ENCODE data around the gene SMIM22. TPM values are rescaled to one million over a fixed set of nuclear protein-coding genes. Genes with fewer than 3 reads are reported as not detected.

SMIM22 gene
- total RNA-seq, 1 donor from 2014 or later, result not detected

DNA sequence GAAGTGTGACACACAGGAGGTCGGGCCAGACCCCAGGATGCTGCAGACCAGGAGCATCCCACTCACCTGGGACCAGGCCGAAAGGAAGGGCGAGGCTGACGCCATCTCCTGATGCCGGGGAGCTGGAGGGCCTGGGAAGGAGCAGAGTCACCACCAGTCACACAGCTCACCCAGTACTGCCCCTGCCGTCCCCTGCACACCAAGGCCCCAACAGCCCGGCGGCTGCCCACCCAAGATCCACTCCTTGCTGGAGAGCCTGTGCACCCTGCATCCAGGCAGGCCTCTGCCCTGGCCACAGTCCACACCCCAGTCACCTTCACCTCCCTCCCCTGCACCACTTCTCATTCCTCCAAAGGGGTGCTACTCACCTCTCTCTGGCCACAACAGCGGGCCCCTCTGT lies 33.0 kb upstream of the SMIM22 start:
- no peak overlapping the region for H3K27ac Mint-ChIP-seq
- H3K27me3 Mint-ChIP-seq, result no peaks in the 10 kb centered on the region

DNA sequence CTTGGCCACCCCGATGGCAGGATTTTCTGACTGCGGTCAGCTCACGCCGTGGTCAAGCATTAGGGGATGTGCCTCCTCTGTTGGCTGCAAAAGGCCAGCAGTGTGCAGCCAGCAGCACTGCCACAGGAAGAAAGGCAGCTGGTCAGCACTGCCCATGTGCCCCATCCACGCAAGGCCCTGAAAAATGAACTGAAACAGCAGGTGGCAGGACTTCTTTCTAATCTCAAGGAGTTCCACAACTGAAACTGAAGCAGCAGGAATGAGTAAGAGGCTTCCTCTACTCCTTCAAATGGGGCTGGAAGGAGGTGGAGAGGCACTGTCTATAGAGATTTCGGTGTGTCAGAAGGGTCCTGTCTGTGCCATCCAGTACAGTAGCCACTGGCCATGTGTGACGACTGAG lies 31.4 kb upstream of the SMIM22 start:
- Mint-ChIP-seq H3K4me1 (peaks cover 27% of the 10 kb centered on the region), H3K27ac (no peak overlapping the region), H3K27me3 (no peaks in the 10 kb centered on the region), H3K36me3 (ENCODE audit: low read depth) (peaks cover 22% of the 10 kb centered on the region), H3K4me3 (no peak overlapping the region), H3K9me3 (no peaks in the 10 kb centered on the region)
- no peak for DNase-seq
- intact Hi-C loops (cut with micrococcal nuclease), result loop anchor here (10.0 kb wide), 1 partner anchor 99 kb away; no protein-coding TSS in a partner anchor

More for the DNA sequence above, 33.0 kb upstream of the SMIM22 start:
- H3K9me3 Mint-ChIP-seq, result no peaks in the 10 kb centered on the region
- DNase-seq, result no peak
- H3K4me3 Mint-ChIP-seq, result no peak overlapping the region
- peaks cover 30% of the 10 kb centered on the region for H3K36me3 Mint-ChIP-seq (ENCODE audit: low read depth)
- intact Hi-C loops (cut with micrococcal nuclease), result loop anchor here (10.0 kb wide), 1 partner anchor 97 kb away; no protein-coding TSS in a partner anchor
- H3K4me1 Mint-ChIP-seq, result peaks cover 17% of the 10 kb centered on the region

DNA sequence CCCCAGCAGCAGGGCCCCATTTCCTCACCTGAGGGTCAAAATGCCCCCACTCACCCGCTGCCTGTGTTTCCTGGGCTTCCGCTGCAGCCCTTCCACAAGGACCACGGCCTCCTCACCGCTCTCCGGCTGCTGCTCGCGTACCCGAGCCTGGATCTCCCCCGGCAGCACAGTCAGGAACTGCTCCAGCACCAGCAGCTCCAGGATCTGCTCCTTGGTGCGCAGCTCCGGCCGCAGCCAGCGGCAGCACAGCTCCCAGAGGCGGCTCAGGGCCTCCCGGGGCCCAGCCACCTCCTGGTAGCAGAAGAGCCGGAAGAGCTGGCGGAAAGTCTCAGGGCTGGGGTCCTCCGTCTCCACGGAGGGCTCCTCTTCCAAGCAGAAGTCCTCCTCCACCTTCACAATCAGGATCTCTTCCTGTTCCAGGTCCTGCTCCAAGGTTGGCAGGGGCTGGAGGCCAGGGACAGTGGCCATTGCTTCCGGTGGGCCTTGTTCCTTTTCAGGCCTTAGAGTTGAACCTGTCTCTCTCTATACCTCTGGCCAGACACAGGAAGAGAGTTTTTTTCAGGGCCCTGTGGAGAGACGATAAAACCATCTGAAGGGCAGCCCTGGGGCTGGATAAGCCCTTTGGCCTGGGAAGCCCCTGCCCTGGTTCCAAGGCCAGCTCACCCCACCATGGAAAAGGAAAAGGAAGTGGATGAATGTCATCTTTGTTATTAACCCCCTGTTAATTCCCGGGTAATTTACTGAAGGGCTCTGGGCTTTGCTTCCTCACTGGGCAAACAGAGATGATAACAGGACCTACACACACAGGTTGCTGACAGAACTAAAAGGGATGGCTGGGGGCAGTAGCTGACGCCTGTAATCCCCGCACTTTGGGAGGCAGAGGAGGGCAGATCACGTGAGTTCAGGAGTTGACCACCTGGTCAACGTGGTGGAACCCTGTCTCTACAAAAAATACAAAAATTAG lies 29.4 kb upstream of the SMIM22 start:
- Mint-ChIP-seq H3K4me3 (peak overlapping the region; percentile 90), H3K27ac (peak overlapping the region; percentile 88), H3K4me1 (peaks cover 26% of the 10 kb centered on the region), H3K9me3 (no peaks in the 10 kb centered on the region), H3K36me3 (ENCODE audit: low read depth) (peaks cover 11% of the 10 kb centered on the region), H3K27me3 (no peaks in the 10 kb centered on the region)
- no peak for DNase-seq
- intact Hi-C loops (cut with micrococcal nuclease), result loop anchor here (2.0 to 10.0 kb wide), 3 partner anchors 101 to 193 kb away; partner anchors contain the start of gene SEC14L5

- peak within 1 kb of the TSS; percentile 96 for H3K4me3 Mint-ChIP-seq
- H3K9me3 Mint-ChIP-seq, result no peaks in the 10 kb centered on the region
- intact Hi-C loops (cut with micrococcal nuclease), result loop anchor here (1.0 to 10.0 kb wide), 4 partner anchors 33 to 192 kb away; partner anchors contain the start of genes ANKS3, DNAAF8 and SEC14L5
- peaks cover 26% of the 10 kb centered on the region for H3K4me1 Mint-ChIP-seq
- DNase-seq, result peak; percentile 100
- peaks cover 7% of the 10 kb centered on the region for H3K36me3 Mint-ChIP-seq (ENCODE audit: low read depth)
- no peaks in the 10 kb centered on the region for H3K27me3 Mint-ChIP-seq
- H3K27ac Mint-ChIP-seq, result peak within 1 kb of the TSS; percentile 91
Observed at GRCh38 chr16:4766875-4767628, 28.1 kb upstream of the SMIM22 start, which contains the start of gene ZNF500. Gene ZNF500 (minus strand): TSS chr16:4767162. CDS start chr16:4765978, 1,184 bp downstream.

DNA sequence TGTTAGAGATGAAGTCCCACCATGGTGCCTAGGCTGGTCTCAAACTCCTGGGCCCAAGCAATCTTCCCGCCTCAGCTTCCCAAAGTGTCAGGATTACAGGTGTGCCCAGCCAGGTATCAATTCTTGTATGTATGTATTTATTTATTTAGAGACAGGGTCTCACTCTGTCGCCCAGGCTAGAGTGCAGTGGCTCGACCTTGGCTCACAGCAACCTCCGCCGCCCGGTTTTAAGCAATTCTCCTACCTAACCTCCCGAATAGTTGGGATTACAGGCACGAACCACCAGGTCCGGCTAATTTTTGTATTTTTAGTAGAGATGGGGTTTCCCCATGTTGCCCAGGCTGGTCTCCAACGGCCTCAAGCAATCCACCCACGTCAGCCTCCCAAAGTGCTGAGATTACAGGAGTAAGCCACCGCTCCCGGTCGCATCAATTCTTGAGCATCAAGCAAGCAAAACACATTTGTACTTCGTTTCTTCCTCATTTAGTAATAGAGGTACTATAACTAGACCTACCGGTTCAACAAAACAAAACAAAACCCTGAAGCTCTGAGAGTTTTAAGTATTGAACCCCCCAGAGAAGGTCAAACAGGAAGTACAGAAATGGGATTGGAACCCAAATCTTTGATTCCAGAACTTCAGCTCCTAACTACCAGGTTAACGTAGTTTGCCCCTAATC lies 27.2 kb upstream of the SMIM22 start:
- Mint-ChIP-seq H3K27me3 (no peaks in the 10 kb centered on the region), H3K27ac (peak overlapping the region; percentile 91), H3K4me3 (peak overlapping the region; percentile 96), H3K36me3 (ENCODE audit: low read depth) (peaks cover 5% of the 10 kb centered on the region), H3K4me1 (peaks cover 24% of the 10 kb centered on the region), H3K9me3 (no peaks in the 10 kb centered on the region)
- peak; percentile 66 for DNase-seq
- intact Hi-C loops (cut with micrococcal nuclease), result loop anchor here (1.0 to 10.0 kb wide), 5 partner anchors 34 to 191 kb away; partner anchors contain the start of genes ANKS3, DNAAF8, ROGDI and SEC14L5

DNA sequence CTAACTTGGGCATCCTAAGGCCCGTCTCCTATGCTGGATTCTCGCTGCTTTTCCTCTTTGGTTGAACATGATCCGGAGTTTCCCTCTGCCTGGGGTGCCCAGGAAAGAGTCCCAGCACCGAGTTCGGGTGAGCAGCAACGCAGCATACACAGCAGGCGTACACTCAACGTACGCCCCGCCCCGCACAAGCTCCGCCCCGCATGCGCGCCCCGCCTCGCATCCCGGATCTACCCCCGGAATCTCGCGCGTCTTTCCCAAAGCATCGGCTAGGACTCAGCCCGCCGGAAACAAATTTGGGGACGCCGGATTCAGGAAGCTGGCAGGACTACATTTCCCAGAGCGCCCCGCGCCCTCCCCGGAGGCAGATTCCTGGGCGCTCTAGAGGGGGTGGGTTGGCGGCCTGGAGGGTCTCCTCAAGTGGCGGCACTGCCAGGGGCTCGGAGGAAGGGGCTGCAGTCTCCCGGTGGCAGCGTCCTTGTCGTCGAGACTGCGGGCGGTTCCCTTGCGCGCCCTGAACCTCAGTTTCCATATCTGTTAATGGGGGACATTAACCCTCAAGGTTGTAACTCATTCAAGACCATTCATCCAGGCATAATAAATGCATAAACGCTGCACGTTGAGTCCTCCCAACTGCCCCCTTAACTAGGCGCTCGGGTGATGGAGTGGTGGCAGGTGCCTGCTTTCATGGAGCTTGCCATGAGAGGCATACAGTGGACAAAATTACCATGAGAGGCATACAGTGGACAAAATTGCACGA lies 26.4 kb upstream of the SMIM22 start:
- DNase-seq, result peak; percentile 97
- Mint-ChIP-seq H3K27me3 (no peaks in the 10 kb centered on the region), H3K4me3 (peak overlapping the region; percentile 96), H3K9me3 (no peaks in the 10 kb centered on the region), H3K4me1 (peaks cover 24% of the 10 kb centered on the region), H3K27ac (peak overlapping the region; percentile 91), H3K36me3 (ENCODE audit: low read depth) (peaks cover 4% of the 10 kb centered on the region)
- intact Hi-C loops (cut with micrococcal nuclease), result loop anchor here (1.0 to 10.0 kb wide), 2 partner anchors 34 to 104 kb away; partner anchors contain the start of gene ROGDI

GRCh38 chr16:4769306-4769638 lies 25.9 kb upstream of the SMIM22 start:
- peak overlapping the region; percentile 96 for H3K4me3 Mint-ChIP-seq
- peaks cover 24% of the 10 kb centered on the region for H3K4me1 Mint-ChIP-seq
- no peaks in the 10 kb centered on the region for H3K27me3 Mint-ChIP-seq
- no peak overlapping the region for H3K27ac Mint-ChIP-seq
- H3K36me3 Mint-ChIP-seq (ENCODE audit: low read depth), result peaks cover 4% of the 10 kb centered on the region
- no peaks in the 10 kb centered on the region for H3K9me3 Mint-ChIP-seq
- DNase-seq, result no peak
- intact Hi-C loops (cut with micrococcal nuclease), result loop anchor here (10.0 kb wide), 1 partner anchor 104 kb away; no protein-coding TSS in a partner anchor

GRCh38 chr16:4771646-4772045 lies 23.5 kb upstream of the SMIM22 start:
- Mint-ChIP-seq H3K27me3 (no peaks in the 10 kb centered on the region), H3K9me3 (no peaks in the 10 kb centered on the region), H3K36me3 (ENCODE audit: low read depth) (peaks cover 1% of the 10 kb centered on the region), H3K27ac (no peak overlapping the region), H3K4me1 (peaks cover 14% of the 10 kb centered on the region), H3K4me3 (no peak overlapping the region)
- no peak for DNase-seq
- intact Hi-C loops (cut with micrococcal nuclease), result no loop called here

- no peak overlapping the region for H3K4me3 Mint-ChIP-seq
- no peaks in the 10 kb centered on the region for H3K27me3 Mint-ChIP-seq
- no peaks in the 10 kb centered on the region for H3K9me3 Mint-ChIP-seq
- peaks cover 1% of the 10 kb centered on the region for H3K36me3 Mint-ChIP-seq (ENCODE audit: low read depth)
- H3K4me1 Mint-ChIP-seq, result peaks cover 11% of the 10 kb centered on the region
- intact Hi-C loops (cut with micrococcal nuclease), result no loop called here
- no peak overlapping the region for H3K27ac Mint-ChIP-seq
- no peak for DNase-seq
Observed at GRCh38 chr16:4772351-4772750, 22.8 kb upstream of the SMIM22 start.

DNA sequence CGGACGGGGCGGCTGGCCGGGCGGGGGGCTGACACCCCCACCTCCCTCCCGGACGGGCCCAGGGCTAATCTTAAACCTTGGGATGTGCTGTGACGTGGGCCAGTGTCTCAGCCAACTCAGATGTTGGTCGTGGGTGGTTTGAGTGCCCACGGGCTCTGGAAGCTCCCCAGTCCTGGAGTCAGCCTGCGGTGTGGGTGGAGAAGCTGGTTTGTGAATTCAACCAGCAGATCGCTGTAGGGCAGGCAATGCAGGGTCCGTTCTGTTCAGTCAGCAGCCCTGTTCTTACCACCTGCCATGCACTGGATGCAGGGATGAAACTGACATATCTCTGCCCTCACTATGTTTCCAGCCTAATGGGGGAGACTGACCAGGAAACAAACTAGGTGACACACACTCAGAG lies 20.2 kb upstream of the SMIM22 start:
- no peak overlapping the region for H3K27ac Mint-ChIP-seq
- no peak for DNase-seq
- H3K4me3 Mint-ChIP-seq, result no peak overlapping the region
- H3K4me1 Mint-ChIP-seq, result no peaks in the 10 kb centered on the region
- no peaks in the 10 kb centered on the region for H3K36me3 Mint-ChIP-seq (ENCODE audit: low read depth)
- no peaks in the 10 kb centered on the region for H3K9me3 Mint-ChIP-seq
- intact Hi-C loops (cut with micrococcal nuclease), result no loop called here
- no peaks in the 10 kb centered on the region for H3K27me3 Mint-ChIP-seq

DNA sequence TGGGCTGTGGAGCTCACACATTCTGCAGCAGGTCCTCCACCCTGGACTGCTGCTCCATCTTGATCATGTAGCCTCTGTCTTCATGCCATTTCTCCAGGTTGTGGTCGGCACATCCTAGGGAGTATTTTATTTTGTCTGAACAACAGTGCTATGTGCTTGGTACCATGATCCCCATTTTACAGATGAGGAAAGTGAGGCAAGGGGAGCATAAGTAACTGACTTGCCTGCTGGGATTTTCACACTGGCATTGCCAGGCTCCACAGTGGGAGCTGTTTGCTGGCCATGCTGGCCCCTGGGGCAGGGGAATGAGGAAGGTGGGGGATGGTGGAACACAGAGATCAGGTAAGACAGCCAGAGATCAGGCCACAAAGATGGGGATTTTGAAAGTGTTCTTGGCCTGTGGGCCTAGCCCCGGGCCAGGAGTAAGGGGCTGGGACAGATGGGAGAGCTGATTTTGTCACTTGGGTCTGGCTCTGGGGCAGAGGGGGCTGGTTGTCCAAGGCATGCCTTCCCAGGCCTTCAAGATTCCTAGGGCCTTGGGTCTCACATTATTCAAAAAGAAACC lies 18.9 kb upstream of the SMIM22 start:
- Mint-ChIP-seq H3K27me3 (no peaks in the 10 kb centered on the region), H3K36me3 (ENCODE audit: low read depth) (no peaks in the 10 kb centered on the region), H3K4me3 (no peak overlapping the region), H3K9me3 (no peaks in the 10 kb centered on the region), H3K4me1 (no peaks in the 10 kb centered on the region), H3K27ac (no peak overlapping the region)
- no peak for DNase-seq
- intact Hi-C loops (cut with micrococcal nuclease), result no loop called here

DNA sequence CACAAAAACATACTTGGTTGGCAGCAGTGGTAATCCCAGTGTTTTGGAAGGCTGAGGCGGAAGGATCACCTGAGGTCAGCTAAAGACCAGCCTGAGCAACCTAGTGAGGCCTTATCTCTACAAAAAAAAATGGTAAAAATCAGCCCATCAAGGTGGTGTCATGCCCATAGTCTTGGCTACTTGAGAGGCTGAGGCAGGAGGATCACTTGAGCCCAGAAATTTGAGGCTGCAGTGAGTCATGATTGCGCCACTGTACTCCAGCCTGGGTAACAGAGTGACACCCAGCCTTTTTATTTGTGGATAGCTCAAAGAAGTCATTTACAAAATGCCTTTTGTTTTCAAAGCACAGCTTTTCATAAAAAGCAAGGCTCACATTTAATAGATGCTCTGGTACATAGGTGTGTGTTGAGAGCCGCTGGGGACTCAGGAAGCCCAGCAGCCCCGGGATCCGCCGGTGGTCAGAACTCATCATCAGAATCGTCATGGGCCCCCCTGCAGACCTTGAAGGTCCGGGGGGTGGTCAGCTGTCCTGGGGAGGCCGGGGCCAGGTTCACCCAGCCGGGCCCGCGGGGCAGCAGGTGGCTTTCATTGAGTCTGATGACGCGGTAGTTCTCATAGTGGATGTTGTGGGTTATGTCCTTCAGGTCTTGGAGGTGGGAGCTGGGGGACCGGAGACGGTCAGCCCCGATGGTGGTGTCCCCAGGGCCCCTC lies 17.7 kb upstream of the SMIM22 start:
- H3K36me3 Mint-ChIP-seq (ENCODE audit: low read depth), result no peaks in the 10 kb centered on the region
- intact Hi-C loops (cut with micrococcal nuclease), result no loop called here
- H3K9me3 Mint-ChIP-seq, result no peaks in the 10 kb centered on the region
- no peaks in the 10 kb centered on the region for H3K4me1 Mint-ChIP-seq
- no peak overlapping the region for H3K27ac Mint-ChIP-seq
- no peaks in the 10 kb centered on the region for H3K27me3 Mint-ChIP-seq
- DNase-seq, result no peak
- no peak overlapping the region for H3K4me3 Mint-ChIP-seq

Measured in activated CD4-positive, alpha-beta T cell treated with anti-CD3 and anti-CD28 coated beads, Interleukin-2, amount 10 ng/mL, durations not matched to agents 24 days and 14 days (primary cell).